ENCODE results near the gene NFIX. TPM values are rescaled to one million over a fixed set of nuclear protein-coding genes. Genes with fewer than 3 reads are reported as not detected.

The NFIX gene
- total and polyA plus RNA-seq, 7 experiments from 2014 or later = 0.41 to 7.7 (median 5.9) TPM

- CTCF ChIA-PET = no interaction called here
- Mint-ChIP-seq H3K27ac (peak overlapping the region in 5 of 9 donors; percentile 24 to 82 (median 43)), H3K9me3 (no peaks in the 10 kb centered on the region), H3K4me1 (peaks cover 20 to 33% (median 23%) of the 10 kb centered on the region in 7 donors), H3K36me3 (peaks cover 0 to 8% (median 0%) of the 10 kb centered on the region in 5 donors), H3K27me3 (no peaks in the 10 kb centered on the region), H3K4me3 (peak overlapping the region in 1 of 10 donors; percentile 59)
- ATAC-seq (no peak), DNase-seq (no peak)
- Histone ChIP-seq H3K9me3 (ENCODE audit: control insufficient read depth in 2 of 3, low read length in 3 of 3) (no peaks in the 10 kb centered on the region), H3K36me3 (ENCODE audit: control insufficient read depth in 2 of 3, insufficient read depth in 3 of 3, low read length in 3 of 3) (peaks cover 0 to 43% (median 0%) of the 10 kb centered on the region in 3 experiments), H3K4me1 (ENCODE audit: control insufficient read depth in 2 of 2, insufficient read depth in 2 of 2, low read length in 2 of 2) (peaks cover 0 to 11% of the 10 kb centered on the region in 2 donors), H3K27ac (ENCODE audit: low read depth, low read length) (no peak overlapping the region), H3K4me3 (ENCODE audit: low read length) (no peak overlapping the region), H3K27me3 (ENCODE audit: control insufficient read depth in 2 of 2, insufficient read depth in 2 of 2, low read length in 2 of 2) (no peaks in the 10 kb centered on the region)
- POLR2A ChIA-PET = interaction anchor here (0.9 kb wide), 1 partner anchor 17 kb away, joined by 5 read pairs; the partner anchor contains the start of genes IER2 and STX10
- intact Hi-C loops (cut with micrococcal nuclease) = loop anchor here in 1 of 2 donors (2.0 kb wide), 1 partner anchor 15 kb away; the partner anchor contains the start of gene NACC1
These were observed 138.1 kb downstream of the NFIX start for GRCh38 chr19:13133241-13133870.

GRCh38 chr19:13134626-13135025 is 139.4 kb downstream of the NFIX start:
- Histone ChIP-seq H3K9me3 (ENCODE audit: control insufficient read depth in 2 of 3, low read length in 3 of 3) (no peaks in the 10 kb centered on the region), H3K27ac (ENCODE audit: low read depth, low read length) (no peak overlapping the region), H3K36me3 (ENCODE audit: control insufficient read depth in 2 of 3, insufficient read depth in 3 of 3, low read length in 3 of 3) (peaks cover 0 to 51% (median 0%) of the 10 kb centered on the region in 3 experiments), H3K27me3 (ENCODE audit: control insufficient read depth in 2 of 2, insufficient read depth in 2 of 2, low read length in 2 of 2) (no peaks in the 10 kb centered on the region), H3K4me3 (ENCODE audit: low read length) (no peak overlapping the region), H3K4me1 (ENCODE audit: control insufficient read depth in 2 of 2, insufficient read depth in 2 of 2, low read length in 2 of 2) (peaks cover 0 to 11% of the 10 kb centered on the region in 2 donors)
- H3K36me3 Mint-ChIP-seq = peaks cover 0 to 8% (median 0%) of the 10 kb centered on the region in 5 donors
- no peak for ATAC-seq
- intact Hi-C loops (cut with micrococcal nuclease) = no loop called here
- no peaks in the 10 kb centered on the region for H3K9me3 Mint-ChIP-seq
- ChIA-PET POLR2A (interaction anchor here (0.8 kb wide), 1 partner anchor 16 kb away, joined by 3 read pairs; the partner anchor contains the start of genes IER2 and STX10), CTCF (interaction anchor here (0.7 kb wide), 1 partner anchor 162 kb away, joined by 3 read pairs; no protein-coding TSS in a partner anchor)
- peak overlapping the region in 3 of 9 donors; percentile 23 to 62 (median 59) for H3K27ac Mint-ChIP-seq
- H3K4me3 Mint-ChIP-seq = no peak overlapping the region
- H3K27me3 Mint-ChIP-seq = no peaks in the 10 kb centered on the region
- H3K4me1 Mint-ChIP-seq = peaks cover 20 to 28% (median 23%) of the 10 kb centered on the region in 7 donors
- DNase-seq = no peak

- no peaks in the 10 kb centered on the region for H3K9me3 Mint-ChIP-seq
- ChIA-PET POLR2A (no interaction called here), CTCF (no interaction called here)
- no peak for ATAC-seq
- H3K27ac ChIP-seq (ENCODE audit: low read depth, low read length) = no peak overlapping the region
- no peak for DNase-seq
- H3K4me3 Mint-ChIP-seq = no peak overlapping the region
- no peaks in the 10 kb centered on the region for H3K27me3 ChIP-seq (ENCODE audit: control insufficient read depth in 2 of 2, insufficient read depth in 2 of 2, low read length in 2 of 2)
- H3K27ac Mint-ChIP-seq = peak overlapping the region in 1 of 9 donors; percentile 23
- H3K9me3 ChIP-seq (ENCODE audit: control insufficient read depth in 2 of 3, low read length in 3 of 3) = no peaks in the 10 kb centered on the region
- no peak overlapping the region for H3K4me3 ChIP-seq (ENCODE audit: low read length)
- H3K27me3 Mint-ChIP-seq = no peaks in the 10 kb centered on the region
- peaks cover 20 to 26% (median 23%) of the 10 kb centered on the region in 7 donors for H3K4me1 Mint-ChIP-seq
- peaks cover 0 to 11% of the 10 kb centered on the region in 2 donors for H3K4me1 ChIP-seq (ENCODE audit: control insufficient read depth in 2 of 2, insufficient read depth in 2 of 2, low read length in 2 of 2)
- intact Hi-C loops (cut with micrococcal nuclease) = no loop called here
- H3K36me3 ChIP-seq (ENCODE audit: control insufficient read depth in 2 of 3, insufficient read depth in 3 of 3, low read length in 3 of 3) = peaks cover 0 to 56% (median 0%) of the 10 kb centered on the region in 3 experiments
- peaks cover 0 to 8% (median 0%) of the 10 kb centered on the region in 5 donors for H3K36me3 Mint-ChIP-seq
These were observed 140.1 kb downstream of the NFIX start for GRCh38 chr19:13135068-13136062.

- Histone ChIP-seq H3K4me3 (ENCODE audit: low read length) (no peak overlapping the region), H3K27ac (ENCODE audit: low read depth, low read length) (no peak overlapping the region), H3K9me3 (ENCODE audit: control insufficient read depth in 2 of 3, low read length in 3 of 3) (no peaks in the 10 kb centered on the region), H3K27me3 (ENCODE audit: control insufficient read depth in 2 of 2, insufficient read depth in 2 of 2, low read length in 2 of 2) (no peaks in the 10 kb centered on the region), H3K36me3 (ENCODE audit: control insufficient read depth in 2 of 3, insufficient read depth in 3 of 3, low read length in 3 of 3) (peaks cover 0 to 56% (median 0%) of the 10 kb centered on the region in 3 experiments), H3K4me1 (ENCODE audit: control insufficient read depth in 2 of 2, insufficient read depth in 2 of 2, low read length in 2 of 2) (peaks cover 0 to 8% of the 10 kb centered on the region in 2 donors)
- Mint-ChIP-seq H3K27ac (peak overlapping the region in 1 of 9 donors; percentile 58), H3K9me3 (no peaks in the 10 kb centered on the region), H3K36me3 (peaks cover 0 to 8% (median 0%) of the 10 kb centered on the region in 5 donors), H3K4me3 (no peak overlapping the region), H3K4me1 (peaks cover 11 to 13% (median 12%) of the 10 kb centered on the region in 7 donors), H3K27me3 (no peaks in the 10 kb centered on the region)
- intact Hi-C loops (cut with micrococcal nuclease) = no loop called here
- no peak for DNase-seq
- CTCF ChIA-PET = no interaction called here
- no peak for ATAC-seq
- POLR2A ChIA-PET = no interaction called here
These were observed 142.1 kb downstream of the NFIX start for GRCh38 chr19:13137290-13137794.

GRCh38 chr19:13138171-13138915 is 143.1 kb downstream of the NFIX start:
- ChIA-PET POLR2A (no interaction called here), CTCF (no interaction called here)
- H3K36me3 Mint-ChIP-seq = peaks cover 0 to 8% (median 0%) of the 10 kb centered on the region in 5 donors
- DNase-seq (no peak), ATAC-seq (no peak)
- peak overlapping the region in 1 of 9 donors; percentile 2 for H3K27ac Mint-ChIP-seq
- H3K4me1 Mint-ChIP-seq = peaks cover under 1 to 3% (median 2%) of the 10 kb centered on the region in 7 donors
- H3K4me1 ChIP-seq (ENCODE audit: control insufficient read depth in 2 of 2, insufficient read depth in 2 of 2, low read length in 2 of 2) = no peaks in the 10 kb centered on the region
- H3K4me3 ChIP-seq (ENCODE audit: low read length) = no peak overlapping the region
- no peaks in the 10 kb centered on the region for H3K27me3 Mint-ChIP-seq
- no peak overlapping the region for H3K4me3 Mint-ChIP-seq
- H3K27ac ChIP-seq (ENCODE audit: low read depth, low read length) = no peak overlapping the region
- peaks cover 0 to 59% (median 0%) of the 10 kb centered on the region in 3 experiments for H3K36me3 ChIP-seq (ENCODE audit: control insufficient read depth in 2 of 3, insufficient read depth in 3 of 3, low read length in 3 of 3)
- no peaks in the 10 kb centered on the region for H3K9me3 ChIP-seq (ENCODE audit: control insufficient read depth in 2 of 3, low read length in 3 of 3)
- no peaks in the 10 kb centered on the region for H3K9me3 Mint-ChIP-seq
- intact Hi-C loops (cut with micrococcal nuclease) = no loop called here
- H3K27me3 ChIP-seq (ENCODE audit: control insufficient read depth in 2 of 2, insufficient read depth in 2 of 2, low read length in 2 of 2) = no peaks in the 10 kb centered on the region

GRCh38 chr19:13138916-13139198 is 143.6 kb downstream of the NFIX start:
- no peak for DNase-seq
- intact Hi-C loops (cut with micrococcal nuclease) = no loop called here
- Mint-ChIP-seq H3K27ac (no peak overlapping the region), H3K27me3 (no peaks in the 10 kb centered on the region), H3K4me3 (no peak overlapping the region), H3K36me3 (peaks cover 0 to 8% (median 0%) of the 10 kb centered on the region in 5 donors), H3K4me1 (no peaks in the 10 kb centered on the region), H3K9me3 (no peaks in the 10 kb centered on the region)
- H3K9me3 ChIP-seq (ENCODE audit: control insufficient read depth in 2 of 3, low read length in 3 of 3) = no peaks in the 10 kb centered on the region
- peaks cover 0 to 60% (median 0%) of the 10 kb centered on the region in 3 experiments for H3K36me3 ChIP-seq (ENCODE audit: control insufficient read depth in 2 of 3, insufficient read depth in 3 of 3, low read length in 3 of 3)
- ATAC-seq = no peak
- CTCF ChIA-PET = no interaction called here
- no peak overlapping the region for H3K4me3 ChIP-seq (ENCODE audit: low read length)
- POLR2A ChIA-PET = no interaction called here
- H3K27me3 ChIP-seq (ENCODE audit: control insufficient read depth in 2 of 2, insufficient read depth in 2 of 2, low read length in 2 of 2) = no peaks in the 10 kb centered on the region
- no peaks in the 10 kb centered on the region for H3K4me1 ChIP-seq (ENCODE audit: control insufficient read depth in 2 of 2, insufficient read depth in 2 of 2, low read length in 2 of 2)
- no peak overlapping the region for H3K27ac ChIP-seq (ENCODE audit: low read depth, low read length)

Measured in naive thymus-derived CD4-positive, alpha-beta T cell (primary cell).